ENCODE measurements around the gene MMP2. TPM values are rescaled to one million over a fixed set of nuclear protein-coding genes. Genes with fewer than 3 reads are reported as not detected.

MMP2 gene
- total RNA-seq, 1 experiment from 2014 or later: 53.0 TPM

DNA sequence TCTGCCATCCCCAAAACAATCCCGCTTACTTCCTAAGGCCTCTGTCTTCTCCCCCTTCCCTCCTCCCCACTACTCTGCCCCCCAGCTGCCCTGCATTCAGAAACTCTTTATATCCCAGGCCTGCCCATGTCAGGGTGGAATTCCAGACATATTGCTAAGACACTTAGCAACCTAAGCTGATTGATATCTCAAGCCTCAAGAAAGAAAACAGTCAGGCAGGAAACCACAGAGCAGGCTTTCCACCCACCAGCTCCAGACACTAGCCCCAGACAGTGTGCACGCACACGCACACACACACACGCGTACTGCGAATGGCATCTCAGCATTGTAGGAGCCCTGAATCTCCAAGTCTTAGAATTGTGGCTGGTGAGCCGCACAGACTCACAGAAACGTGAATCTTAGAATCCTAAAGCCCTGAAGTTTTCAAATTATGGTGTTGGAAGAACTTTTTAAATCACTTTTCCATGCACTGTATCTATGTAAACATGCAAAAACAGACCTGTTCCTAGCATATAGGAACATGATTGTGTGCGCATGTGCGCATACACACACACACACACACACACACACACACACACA, 21.0 kb downstream of the MMP2 start:
- Histone ChIP-seq H3K4me3 (no peak overlapping the region), H3K36me3 (peaks cover 49% of the 10 kb centered on the region), H3K9me3 (no peaks in the 10 kb centered on the region; the same call in 1 of the 2 replicates), H3K27me3 (no peaks in the 10 kb centered on the region)
- peak; percentile 89 for DNase-seq

DNA sequence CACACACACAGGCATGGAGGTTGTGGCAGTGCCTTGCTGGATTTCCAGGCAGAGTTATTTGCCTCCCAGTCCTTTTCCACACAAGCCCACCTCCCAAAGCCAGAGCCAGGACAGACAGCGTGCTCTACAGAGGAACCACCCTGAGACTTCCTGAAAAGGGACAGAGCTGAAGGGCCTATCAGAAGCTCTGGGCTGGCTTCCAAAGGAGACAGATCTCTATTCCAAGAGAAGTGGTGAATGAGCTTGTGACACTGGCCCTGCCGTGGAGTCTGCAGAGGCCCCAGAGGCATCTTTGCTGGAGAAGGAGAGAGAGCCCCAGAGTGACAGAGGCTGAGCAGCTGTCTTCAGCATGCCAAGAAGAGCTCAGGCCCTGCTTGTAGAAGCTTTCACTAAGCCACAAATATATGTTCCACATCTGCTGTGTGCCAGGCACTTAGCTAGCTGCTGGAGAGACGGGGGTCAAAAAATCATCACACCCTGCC, 21.6 kb downstream of the MMP2 start:
- Histone ChIP-seq H3K27me3 (no peaks in the 10 kb centered on the region), H3K4me3 (no peak overlapping the region), H3K36me3 (peaks cover 47% of the 10 kb centered on the region), H3K9me3 (no peaks in the 10 kb centered on the region; the same call in 1 of the 2 replicates)
- DNase-seq: peak; percentile 24

DNA sequence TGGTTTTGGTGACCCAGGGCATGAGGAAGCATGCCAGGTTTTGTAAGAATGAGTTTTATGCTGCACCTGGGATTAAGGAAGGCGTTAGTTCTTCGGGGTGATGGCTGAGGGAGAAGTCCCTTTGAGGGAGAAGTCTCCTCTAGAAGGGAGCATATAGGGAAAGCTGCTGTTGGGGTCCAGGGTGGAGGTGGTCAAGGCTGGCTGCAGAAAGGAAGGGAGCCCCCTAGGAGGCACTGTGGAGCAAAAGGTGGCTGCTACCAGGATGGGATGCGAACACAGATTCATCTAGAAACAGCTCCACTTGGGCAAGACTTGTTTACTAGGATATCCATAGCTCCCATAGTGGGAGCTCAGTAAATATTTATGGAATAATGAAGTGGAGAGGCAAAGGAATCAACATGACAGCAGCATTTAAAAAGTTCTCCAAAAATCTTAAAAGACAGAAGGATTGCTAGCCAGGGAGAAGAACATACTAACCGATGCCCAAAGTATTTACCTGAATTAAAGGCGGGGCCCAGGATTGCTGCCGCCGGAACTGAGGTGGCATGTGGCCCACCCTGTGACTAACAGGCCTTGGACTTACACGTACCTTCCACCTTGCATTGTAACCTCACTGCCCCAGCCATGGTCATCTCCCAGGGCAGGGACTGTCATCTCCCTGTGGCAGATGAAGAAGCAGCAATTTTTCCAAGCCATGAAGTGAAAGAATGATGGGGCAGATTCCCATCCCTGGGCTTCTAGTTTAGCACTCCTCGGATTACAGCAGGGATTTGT, 22.7 kb downstream of the MMP2 start:
- no peak for DNase-seq
- H3K9me3 ChIP-seq: no peaks in the 10 kb centered on the region
- H3K4me3 ChIP-seq: no peak overlapping the region
- peaks cover 45% of the 10 kb centered on the region for H3K36me3 ChIP-seq
- H3K27me3 ChIP-seq: no peaks in the 10 kb centered on the region

DNA sequence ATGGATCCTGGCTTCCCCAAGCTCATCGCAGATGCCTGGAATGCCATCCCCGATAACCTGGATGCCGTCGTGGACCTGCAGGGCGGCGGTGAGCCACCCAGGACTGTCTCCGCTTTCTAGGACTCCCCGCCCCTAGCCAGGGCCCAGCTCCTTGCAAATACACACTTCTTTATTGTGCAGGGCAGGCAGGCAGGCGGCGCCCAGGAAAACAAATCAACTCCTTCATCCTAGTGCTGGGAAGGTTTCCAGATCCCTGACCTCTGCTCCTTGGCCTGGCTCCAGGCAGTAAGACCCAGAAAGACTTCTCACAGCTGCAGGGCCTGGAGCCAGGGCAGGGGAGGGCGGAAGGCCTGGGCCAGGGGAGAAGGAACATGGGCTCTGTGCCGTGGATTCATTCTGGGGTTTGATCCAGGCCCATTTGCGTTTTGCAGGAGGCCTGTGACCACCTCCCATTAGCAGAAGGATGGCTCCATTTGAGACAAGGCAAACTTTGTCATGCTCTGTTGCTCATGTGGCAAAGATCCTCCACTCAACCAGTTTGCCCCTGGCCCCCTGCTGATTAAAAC, 23.9 kb downstream of the MMP2 start:
- Histone ChIP-seq H3K4me3 (no peak overlapping the region), H3K9me3 (no peaks in the 10 kb centered on the region), H3K27me3 (no peaks in the 10 kb centered on the region), H3K36me3 (peaks cover 41% of the 10 kb centered on the region)
- DNase-seq: peak; percentile 97

DNA sequence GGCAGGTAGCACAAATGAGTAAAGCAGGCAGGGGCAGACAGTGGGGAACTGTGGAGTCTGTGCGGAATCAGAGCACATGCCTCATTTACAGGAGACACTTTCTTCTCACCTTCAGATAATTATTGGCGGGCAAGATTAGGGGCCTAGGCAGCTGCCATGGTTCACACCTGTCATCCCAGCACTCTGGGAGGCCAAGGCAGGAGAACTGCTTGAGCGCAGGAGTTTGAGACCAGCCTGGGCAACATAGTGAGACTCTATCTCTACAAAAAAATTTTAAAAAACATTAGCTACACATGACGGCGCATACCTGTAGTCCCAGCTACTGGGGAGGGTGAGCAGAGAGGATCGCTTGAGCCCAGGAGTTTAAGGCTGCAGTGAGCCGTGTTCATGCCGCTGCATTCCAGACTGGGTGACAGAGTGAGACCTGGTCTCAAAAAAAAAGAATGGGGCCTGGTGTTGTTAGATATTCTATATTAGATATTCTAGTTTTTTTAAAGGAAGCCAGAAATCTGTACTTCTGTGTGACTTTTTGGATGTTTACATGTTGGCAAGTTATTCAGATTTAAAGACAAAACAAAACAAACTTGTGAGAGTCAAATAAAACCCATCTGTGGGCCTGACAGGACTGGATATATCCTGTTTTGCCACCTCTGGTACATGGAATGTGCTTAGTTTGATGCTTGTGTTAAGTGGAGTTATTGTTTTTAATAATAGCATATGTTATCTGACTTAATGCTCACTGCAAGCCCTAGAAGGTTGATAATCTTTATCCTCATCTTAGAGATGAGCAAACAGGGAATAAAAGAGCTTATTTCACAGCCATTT, 24.9 kb downstream of the MMP2 start:
- Histone ChIP-seq H3K36me3 (peaks cover 31% of the 10 kb centered on the region), H3K9me3 (no peaks in the 10 kb centered on the region), H3K27me3 (no peaks in the 10 kb centered on the region), H3K4me3 (no peak overlapping the region)
- DNase-seq: no peak

DNA sequence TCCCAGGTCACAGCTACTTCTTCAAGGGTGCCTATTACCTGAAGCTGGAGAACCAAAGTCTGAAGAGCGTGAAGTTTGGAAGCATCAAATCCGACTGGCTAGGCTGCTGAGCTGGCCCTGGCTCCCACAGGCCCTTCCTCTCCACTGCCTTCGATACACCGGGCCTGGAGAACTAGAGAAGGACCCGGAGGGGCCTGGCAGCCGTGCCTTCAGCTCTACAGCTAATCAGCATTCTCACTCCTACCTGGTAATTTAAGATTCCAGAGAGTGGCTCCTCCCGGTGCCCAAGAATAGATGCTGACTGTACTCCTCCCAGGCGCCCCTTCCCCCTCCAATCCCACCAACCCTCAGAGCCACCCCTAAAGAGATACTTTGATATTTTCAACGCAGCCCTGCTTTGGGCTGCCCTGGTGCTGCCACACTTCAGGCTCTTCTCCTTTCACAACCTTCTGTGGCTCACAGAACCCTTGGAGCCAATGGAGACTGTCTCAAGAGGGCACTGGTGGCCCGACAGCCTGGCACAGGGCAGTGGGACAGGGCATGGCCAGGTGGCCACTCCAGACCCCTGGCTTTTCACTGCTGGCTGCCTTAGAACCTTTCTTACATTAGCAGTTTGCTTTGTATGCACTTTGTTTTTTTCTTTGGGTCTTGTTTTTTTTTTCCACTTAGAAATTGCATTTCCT, 26.5 kb downstream of the MMP2 start:
- no peaks in the 10 kb centered on the region for H3K27me3 ChIP-seq
- no peak for DNase-seq
- peaks cover 28% of the 10 kb centered on the region for H3K36me3 ChIP-seq
- H3K9me3 ChIP-seq: no peaks in the 10 kb centered on the region
- H3K4me3 ChIP-seq: no peak overlapping the region

DNA sequence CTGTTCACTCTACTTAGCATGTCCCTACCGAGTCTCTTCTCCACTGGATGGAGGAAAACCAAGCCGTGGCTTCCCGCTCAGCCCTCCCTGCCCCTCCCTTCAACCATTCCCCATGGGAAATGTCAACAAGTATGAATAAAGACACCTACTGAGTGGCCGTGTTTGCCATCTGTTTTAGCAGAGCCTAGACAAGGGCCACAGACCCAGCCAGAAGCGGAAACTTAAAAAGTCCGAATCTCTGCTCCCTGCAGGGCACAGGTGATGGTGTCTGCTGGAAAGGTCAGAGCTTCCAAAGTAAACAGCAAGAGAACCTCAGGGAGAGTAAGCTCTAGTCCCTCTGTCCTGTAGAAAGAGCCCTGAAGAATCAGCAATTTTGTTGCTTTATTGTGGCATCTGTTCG, 27.1 kb downstream of the MMP2 start:
- no peaks in the 10 kb centered on the region for H3K9me3 ChIP-seq
- no peak overlapping the region for H3K4me3 ChIP-seq
- peaks cover 26% of the 10 kb centered on the region for H3K36me3 ChIP-seq
- no peak for DNase-seq
- H3K27me3 ChIP-seq: no peaks in the 10 kb centered on the region

DNA sequence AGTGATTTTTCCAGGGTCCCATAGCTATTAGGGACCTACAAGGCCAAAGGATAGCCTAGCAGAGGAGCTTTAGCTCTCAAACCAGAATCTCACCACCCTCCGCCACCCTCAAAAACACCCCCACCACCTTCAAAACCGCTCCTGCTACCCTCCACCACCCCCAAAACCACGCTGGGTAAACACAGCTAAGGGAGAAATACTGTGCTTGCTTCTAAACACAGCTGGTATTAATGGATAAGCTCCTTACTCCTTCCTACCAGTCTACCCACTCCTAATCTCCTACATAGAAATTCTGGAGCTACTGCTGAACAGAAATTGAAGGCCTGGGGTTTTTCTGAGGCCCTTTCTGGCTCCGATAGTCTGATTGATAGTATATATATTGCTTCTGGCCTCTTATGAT, 27.7 kb downstream of the MMP2 start:
- DNase-seq: no peak
- no peak overlapping the region for H3K4me3 ChIP-seq
- peaks cover 21% of the 10 kb centered on the region for H3K36me3 ChIP-seq

DNA sequence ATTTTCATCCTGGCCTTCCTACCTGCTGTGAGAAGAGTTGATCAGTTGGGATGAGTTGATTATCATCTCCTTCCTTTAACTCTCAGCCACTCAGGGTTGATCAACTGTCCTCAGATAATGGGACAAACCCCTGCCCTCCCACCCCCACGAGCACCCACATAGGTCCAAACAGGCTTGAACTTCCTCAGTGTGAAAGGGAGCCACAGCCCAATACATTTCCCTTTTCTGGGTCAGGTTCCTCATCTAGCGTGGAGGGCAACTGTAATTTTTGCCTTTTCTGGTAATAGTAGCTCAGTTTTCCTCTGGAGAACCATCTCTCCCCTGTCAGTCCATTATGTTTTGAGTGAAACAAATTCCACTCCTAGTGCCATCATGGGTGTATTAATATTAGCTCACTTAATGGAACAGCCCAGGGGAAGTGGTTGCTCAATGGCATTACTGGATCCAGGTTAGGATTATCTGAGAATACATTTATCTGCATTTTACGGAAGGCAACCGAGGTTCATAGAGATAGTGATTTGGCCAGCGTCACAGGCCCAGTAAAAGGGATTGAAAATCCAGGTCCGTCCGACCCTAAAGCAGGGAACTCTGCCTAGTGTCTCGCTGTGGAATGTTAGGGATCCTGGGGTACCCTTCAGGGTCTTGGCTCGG, 29.4 kb downstream of the MMP2 start:
- no peak overlapping the region for H3K4me3 ChIP-seq
- peaks cover 13% of the 10 kb centered on the region for H3K9me3 ChIP-seq
- peaks cover 15% of the 10 kb centered on the region for H3K36me3 ChIP-seq
- no peak for DNase-seq
- H3K27me3 ChIP-seq: no peaks in the 10 kb centered on the region

More for the DNA sequence above, 27.7 kb downstream of the MMP2 start:
- Histone ChIP-seq H3K27me3 (no peaks in the 10 kb centered on the region), H3K9me3 (no peaks in the 10 kb centered on the region)

DNA sequence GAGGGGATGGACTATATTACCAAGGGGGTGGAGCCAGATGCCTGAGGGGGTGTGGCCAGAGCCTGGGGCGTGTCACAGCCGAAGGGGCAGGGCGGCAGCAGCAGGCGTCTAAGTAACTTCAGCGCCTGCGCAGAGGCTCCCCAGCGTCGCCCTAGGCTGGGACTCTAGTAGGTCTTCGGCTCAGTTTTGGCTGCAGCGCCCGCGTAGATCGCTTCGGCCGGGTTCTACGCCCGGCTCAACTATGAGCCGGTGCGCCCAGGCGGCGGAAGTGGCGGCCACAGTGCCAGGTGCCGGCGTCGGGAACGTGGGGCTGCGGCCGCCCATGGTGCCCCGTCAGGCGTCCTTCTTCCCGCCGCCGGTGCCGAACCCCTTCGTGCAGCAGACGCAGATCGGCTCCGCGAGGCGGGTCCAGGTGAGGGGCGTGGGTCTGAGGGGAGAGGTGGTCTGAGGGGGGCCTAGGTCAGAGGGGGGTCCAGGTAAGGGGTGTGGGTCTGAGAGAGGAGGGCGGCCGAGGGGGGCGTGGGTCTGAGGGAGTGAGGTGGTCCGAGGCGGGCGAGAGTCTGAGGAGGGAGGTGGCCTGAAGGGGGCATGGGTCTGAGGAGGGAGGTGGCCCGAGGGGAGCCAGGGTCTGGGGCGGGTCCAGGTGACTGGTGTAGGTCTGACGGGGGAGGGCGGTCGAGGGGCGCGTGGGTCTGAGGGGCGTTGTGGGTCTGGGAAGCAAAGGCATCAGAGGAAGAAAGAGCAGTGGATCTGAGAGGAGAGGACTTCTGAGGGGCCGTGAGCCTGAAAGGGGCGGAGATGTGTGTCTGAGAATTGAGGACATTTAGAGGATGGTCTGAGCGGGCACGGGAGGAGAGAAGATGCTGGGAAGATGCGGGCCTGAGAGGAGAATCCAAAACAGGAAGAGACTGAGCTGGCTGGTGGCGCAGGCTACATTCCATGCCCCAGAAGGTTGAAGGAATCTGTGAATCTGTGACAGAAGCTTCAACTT, 30.2 kb downstream of the MMP2 start, which contains the start of gene LPCAT2:
TSS of gene LPCAT2 (plus strand) at position 132 of the 991 bp plus-strand sequence. CDS start at position 242, 110 bp downstream.
- Histone ChIP-seq H3K27me3 (no peaks in the 10 kb centered on the region), H3K9me3 (peaks cover 15% of the 10 kb centered on the region), H3K4me3 (no peak within 1 kb of the TSS), H3K36me3 (peaks cover 11% of the 10 kb centered on the region)
- no peak for DNase-seq

DNA sequence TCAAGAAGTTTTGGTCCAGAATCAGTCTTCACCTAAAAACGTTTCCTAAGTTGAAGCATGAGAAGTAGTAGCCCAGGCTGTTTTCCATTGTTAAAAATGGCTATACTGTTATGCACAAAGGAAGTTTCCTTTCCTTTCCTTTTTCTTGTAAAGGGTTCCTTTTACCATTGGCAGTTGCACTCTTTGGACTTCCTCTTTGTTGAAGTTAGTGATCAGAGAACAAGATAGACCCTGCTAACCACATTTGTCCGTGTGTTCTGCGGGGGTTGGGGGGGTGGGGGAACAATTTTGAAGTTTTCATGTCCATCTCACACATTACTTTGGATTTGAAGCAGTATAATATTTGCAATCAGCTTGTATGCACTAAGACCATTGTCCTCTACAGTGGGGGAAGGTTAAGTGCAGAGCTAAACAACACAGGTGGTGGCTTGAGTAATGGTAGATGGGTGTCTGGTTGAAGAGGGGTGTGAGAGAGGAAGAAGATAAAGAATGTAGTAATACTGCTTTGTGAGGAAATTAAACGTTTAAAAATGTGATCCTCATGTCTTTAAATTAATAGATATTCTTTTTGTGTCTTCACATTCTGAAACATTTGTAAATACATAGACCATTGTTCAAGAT, 31.3 kb downstream of the MMP2 start:
- H3K4me3 ChIP-seq: no peak overlapping the region

DNA sequence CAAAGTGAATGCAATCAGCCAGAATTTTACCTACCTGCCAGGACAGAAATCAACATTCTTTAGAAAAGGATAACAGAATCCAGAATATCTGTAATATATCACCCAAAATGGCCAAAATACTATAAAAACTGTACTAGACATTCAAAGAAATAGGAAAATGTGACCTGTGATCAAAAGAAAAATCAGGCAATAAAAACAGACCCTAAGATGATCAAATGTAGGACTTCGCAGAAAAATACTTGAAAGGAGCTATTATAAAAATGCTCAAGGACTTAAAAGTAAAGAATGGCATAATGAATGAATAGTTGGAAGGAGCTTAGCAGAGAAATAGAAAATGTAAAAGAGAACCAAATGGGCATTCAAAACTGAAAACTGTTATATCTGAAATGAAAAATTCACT, 33.9 kb downstream of the MMP2 start:
- DNase-seq: no peak
- no peak overlapping the region for H3K4me3 ChIP-seq
- no peaks in the 10 kb centered on the region for H3K36me3 ChIP-seq
- H3K27me3 ChIP-seq: no peaks in the 10 kb centered on the region
- H3K9me3 ChIP-seq: peaks cover 15% of the 10 kb centered on the region

More for the DNA sequence above, 31.3 kb downstream of the MMP2 start:
- DNase-seq: no peak
- Histone ChIP-seq H3K9me3 (peaks cover 15% of the 10 kb centered on the region), H3K36me3 (peaks cover 5% of the 10 kb centered on the region), H3K27me3 (no peaks in the 10 kb centered on the region)

DNA sequence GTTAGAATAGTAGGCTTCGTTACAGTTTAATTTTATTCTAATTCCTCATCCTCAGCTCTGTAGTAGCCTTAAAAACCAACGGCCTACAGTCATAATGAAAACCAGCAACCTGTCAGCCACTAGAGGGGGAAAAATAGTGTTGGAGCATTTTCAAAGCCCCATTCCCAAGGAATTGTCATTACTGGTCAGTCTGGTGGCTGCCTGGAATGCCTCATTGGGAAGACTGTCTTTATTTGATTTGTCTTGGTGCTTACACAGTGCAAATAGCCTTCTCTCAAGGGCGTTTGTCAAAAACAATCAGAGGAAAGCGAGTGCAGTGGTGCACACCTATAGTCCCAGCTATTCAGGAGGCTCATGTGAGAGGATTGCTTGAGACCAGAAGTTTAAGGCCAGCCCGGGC, 34.6 kb downstream of the MMP2 start:
- H3K4me3 ChIP-seq: no peak overlapping the region
- no peak for DNase-seq
- H3K9me3 ChIP-seq: peaks cover 15% of the 10 kb centered on the region
- no peaks in the 10 kb centered on the region for H3K27me3 ChIP-seq
- H3K36me3 ChIP-seq: no peaks in the 10 kb centered on the region

DNA sequence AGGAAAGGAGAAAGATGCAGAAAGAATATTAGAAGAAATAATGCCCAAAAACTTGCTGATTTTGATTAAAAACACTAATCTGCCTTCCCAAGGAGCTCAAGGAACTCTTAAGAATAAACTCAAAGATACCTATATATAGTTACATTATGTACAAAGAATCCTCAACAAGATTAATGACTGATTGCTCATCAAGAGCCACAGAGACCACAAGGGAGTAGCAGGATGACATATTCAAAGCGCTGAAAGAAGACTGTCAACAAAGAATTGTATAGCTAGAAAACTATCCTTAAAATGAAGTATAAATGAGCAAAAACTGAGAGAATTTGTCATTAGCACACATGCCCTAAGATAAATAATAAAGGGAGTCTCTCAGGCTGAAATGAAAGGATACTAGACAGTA, 36.1 kb downstream of the MMP2 start:
- H3K36me3 ChIP-seq: no peaks in the 10 kb centered on the region
- H3K27me3 ChIP-seq: no peaks in the 10 kb centered on the region
- peaks cover 15% of the 10 kb centered on the region for H3K9me3 ChIP-seq
- DNase-seq: no peak
- no peak overlapping the region for H3K4me3 ChIP-seq
